NCI-H2081 (cell line): Measurements from ENCODE around the gene VPS26A.

Source experiments
- DNase-seq, 2 experiments: peaks; one replicate each; lab custom pipeline; 2025; lab: John Stamatoyannopoulos, UW

VPS26A gene

GRCh38 chr10:69176823-69177222 is 52.8 kb downstream of the VPS26A start:
- DNase-seq = no peak

- peak in 1 of 2 experiments; percentile 31 for DNase-seq
Measured at GRCh38 chr10:69179089-69179742, 55.2 kb downstream of the VPS26A start.

DNA sequence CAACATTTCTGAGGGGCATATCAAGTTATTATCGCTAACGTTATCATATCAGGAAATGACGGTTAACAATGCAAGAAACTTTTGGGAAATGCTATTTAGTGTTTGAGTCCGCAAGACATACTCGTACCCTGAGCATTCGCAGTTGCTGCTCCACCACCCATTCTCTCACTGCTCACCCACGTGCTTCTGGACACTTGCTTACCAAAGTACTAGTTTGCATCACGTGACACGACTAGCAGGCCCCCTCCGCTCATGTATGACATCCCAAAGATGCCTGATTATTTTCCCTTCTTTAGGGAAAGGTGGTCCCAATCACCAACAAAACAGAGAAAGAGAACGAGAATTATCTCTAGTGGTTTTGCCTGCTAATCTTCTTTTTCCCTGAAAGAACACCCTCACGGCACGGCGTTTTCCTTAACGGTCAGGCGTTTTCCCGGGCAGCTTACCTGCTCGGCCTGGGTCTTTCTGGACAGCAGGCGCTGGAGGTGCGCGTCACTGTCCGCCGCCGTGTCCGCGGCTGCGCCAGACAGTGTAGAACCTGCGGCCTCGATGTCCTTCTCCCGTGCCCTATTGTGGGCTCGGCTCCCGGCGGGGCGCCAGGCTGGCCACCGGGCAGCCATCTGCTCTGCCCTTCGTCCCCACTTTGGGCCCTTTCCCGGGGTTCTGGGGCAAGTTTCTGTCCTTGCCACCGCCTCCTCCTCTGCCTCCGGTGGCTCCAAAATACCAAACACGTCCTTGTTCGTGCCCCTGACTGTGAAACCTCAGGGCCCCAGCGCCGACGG is 56.0 kb downstream of the VPS26A start, which contains the start of gene SUPV3L1:
SUPV3L1 (plus strand) TSS at position 492 of the 782 bp plus-strand sequence; CDS start at position 550, 58 bp downstream.
- peak; percentile 82 to 92 for DNase-seq

- DNase-seq = no peak
Measured at GRCh38 chr10:69180525-69181204, 56.7 kb downstream of the VPS26A start.

GRCh38 chr10:69181433-69181832 is 57.5 kb downstream of the VPS26A start:
- DNase-seq = no peak

- no peak for DNase-seq
Measured at GRCh38 chr10:69182005-69182404, 58.0 kb downstream of the VPS26A start.

DNA sequence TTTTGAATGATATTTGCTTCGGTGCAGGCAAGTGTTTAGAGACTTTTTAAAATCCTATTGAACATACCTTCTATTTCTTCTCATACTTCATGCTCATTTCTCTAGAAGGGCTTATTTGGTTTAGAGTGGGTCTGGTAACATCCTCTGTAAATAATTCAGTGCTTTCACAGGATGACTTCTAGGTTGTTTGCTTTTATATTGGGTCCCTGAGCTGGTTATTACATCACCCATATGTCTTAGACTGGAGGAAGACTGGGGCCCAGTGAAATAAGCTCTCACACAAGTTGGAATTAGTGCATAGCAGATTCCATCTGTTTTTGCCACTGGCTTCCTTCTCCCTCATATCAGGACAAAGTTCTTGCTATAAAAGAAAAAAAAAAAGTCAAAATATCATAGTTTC is 62.5 kb downstream of the VPS26A start:
- no peak for DNase-seq

DNA sequence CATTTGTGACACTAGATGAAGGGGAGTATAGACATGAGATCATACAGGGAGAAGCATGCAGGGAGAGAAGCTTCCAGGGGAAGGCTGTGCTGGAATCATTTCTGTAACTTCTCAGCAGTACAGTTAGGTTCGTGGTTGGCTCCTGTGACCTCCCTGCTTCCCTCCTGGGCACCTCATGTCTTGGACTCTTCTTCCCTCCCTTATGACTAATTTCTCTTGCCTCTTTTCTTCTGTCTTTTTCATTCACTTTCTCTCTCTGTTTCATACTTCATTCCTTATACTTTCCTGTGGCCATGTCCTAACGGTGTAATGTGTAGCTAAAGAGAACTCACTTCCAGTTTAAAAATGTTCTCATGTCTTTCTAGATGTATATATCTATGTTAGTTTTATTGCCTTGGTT is 77.1 kb downstream of the VPS26A start:
- DNase-seq = no peak

- no peak for DNase-seq
Measured at GRCh38 chr10:69202332-69202731, 78.4 kb downstream of the VPS26A start.

DNA sequence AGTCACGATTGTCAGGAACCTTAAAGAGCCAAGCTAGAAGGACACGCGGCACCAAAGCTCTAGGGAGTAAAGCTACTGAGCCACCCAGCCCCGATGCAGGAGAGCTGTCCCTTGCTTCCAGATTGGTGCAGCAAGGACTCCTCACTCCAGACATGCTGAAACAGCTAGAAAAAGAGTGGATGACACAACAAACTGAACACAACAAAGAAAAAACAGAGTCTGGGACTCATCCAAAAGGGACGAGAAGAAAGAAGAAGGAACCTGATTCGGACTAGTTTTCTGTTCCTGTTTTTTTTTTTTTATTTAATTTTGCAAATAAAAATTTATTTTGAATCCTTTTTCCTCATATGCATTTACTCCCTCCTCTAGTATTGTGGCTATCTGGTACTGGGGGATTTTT is 84.8 kb downstream of the VPS26A start:
- DNase-seq = no peak

DNA sequence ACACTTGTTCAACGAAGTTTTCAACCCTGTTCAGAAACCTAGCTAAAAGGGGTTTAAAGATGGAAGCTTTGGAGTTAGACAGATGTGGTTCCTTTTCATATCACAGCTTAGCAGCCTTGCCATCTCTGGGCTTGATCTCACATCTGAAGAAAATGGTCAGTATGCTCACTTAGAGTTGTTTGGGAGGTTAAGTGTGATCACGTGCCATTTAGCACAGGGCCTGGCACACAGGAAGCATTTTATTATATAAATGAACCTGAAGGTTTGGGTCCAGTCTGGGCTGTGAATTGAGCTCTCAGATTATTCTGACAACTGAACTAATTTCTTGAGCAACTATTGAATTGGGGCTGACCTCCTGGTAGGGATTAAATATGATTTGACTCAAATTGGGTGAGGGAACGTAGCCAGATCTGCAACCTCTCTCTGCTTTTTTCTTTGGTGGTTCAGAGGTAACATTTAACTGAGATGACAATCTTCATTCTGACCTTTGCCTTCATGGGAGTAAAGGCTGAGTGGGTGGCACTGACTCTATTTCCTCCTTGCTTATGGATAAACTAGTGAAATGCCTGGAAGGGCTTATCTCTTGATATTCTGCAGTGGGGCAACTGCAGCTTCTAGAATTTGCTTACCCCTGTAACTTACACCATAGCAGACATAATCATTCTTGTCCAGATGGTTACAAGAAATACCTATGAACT is 86.0 kb downstream of the VPS26A start:
- DNase-seq = no peak

GRCh38 chr10:69211104-69211503 is 87.1 kb downstream of the VPS26A start:
- no peak for DNase-seq

DNA sequence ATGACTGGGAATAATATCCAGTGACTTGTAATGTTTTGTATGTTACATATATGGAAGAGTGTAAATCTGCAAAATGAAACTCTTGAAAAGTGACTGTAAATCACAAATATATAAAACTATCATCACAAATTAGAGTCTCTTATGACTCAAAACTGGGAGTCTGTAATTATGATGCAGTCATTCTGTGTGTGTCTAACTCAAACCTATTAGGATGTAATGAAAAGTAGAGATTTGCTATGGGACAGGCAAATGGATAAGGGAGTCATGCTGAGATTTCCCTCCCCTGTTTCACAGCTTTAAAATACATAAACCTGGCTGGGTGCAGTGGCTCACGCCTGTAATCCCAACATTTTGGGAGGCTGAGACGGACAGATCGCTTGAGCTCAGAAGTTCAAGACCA is 87.5 kb downstream of the VPS26A start:
- DNase-seq = no peak

DNA sequence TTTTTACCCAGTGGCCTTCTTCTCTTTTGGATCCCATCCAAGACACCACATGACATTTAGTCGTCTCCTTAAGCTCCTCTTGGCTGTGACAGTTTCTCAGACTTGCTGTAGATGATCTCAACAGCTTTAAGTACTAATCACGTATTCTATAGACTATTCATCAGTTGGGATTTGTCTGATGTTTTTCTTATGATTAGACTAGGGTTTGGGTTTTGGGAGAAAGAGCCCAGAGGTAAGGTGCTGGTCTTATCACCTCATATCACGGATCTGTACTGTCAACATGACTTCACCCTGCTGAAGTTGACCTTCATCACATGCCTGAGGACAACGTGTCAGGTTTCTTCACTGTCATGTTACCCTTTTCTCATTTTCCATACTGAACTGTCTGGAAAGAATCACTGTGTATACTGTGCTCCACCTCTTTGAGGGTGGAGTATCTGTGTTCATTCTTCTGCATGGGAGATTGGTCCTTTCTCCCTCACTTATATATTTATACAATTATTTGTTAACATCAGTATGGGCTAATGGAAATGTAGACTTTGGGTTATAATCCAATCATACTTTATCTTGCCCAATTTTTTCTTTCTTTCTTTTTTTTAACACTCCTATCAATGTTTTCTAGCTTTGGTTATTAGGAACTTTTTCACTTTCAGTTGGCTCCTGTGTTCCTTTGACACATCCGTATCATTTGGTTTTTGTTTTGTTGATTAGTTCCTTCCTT is 89.8 kb downstream of the VPS26A start:
- DNase-seq = no peak

GRCh38 chr10:69214666-69215131 is 90.7 kb downstream of the VPS26A start:
- DNase-seq = no peak

DNA sequence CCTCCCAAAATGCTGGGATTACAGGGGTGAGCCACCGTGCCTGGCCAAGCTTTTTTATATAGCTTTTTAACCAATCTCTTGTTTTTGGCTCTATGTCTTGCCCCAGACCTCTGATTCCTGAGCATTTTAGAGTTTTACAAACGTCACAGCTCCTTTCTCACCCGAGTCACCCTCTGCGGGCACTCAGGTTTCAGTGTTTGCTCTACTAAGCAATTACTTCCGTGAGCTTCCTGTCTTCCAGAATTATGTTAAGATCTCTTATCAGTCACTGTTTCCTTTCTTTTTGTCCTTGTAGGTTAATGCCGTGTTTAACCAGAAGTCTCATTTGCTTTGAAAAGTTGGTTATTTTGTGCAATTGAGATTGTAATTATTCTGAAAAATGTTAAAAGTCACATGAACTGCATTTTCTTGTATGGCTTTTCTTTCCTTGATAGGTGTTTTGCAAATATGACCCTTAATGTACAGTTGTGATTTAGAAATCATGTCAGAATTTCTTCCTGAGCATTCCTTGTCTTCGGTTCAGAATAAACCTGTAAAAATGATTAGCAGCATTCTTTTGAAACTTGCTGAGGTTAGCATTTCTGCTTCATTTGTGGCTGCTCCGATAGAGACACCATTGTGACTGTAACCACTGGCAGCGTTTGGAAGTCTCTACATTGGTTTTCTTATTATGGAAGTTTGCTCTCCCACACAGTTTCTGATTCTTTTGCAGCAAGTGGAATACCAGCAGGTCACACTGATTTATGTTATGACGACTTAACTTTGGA is 91.6 kb downstream of the VPS26A start:
- no peak for DNase-seq

GRCh38 chr10:69216577-69217118 is 92.7 kb downstream of the VPS26A start:
- no peak for DNase-seq

DNA sequence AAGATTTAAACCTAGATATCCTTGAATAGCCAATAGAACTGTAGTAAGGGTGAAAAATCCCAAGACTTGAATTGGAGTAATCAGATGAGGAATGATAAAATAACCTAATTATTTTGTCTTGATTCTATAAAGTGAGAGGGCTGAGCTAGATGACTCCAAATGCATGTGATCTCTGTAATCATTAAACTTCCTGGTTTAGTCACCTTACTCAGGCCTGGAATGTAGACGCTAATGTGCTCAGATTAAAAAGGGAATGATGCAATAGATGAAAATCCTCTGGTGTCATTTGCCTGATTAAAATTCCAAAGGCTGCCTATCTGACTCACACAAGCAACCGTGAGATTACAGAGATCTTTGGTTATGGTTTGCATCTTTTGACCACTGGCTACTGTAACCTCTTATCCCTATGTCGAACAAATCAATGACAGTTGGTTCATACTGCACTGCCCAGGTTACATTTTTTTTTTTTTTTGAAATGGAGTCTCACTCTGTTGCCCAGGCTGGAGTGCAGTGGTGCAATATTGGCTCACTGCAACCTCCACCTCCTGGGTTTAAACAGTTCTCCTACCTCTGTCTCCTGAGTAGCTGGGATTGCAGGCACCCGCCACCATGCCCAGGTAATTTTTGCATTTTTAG is 93.3 kb downstream of the VPS26A start:
- no peak for DNase-seq

GRCh38 chr10:69218831-69219230 is 94.9 kb downstream of the VPS26A start:
- no peak for DNase-seq

GRCh38 chr10:69220041-69220451 is 96.1 kb downstream of the VPS26A start, which contains the start of gene HKDC1:
Gene HKDC1 (plus strand): TSS chr10:69220332. CDS start chr10:69220436, 104 bp downstream.
- no peak for DNase-seq
